Activated T-cell treated with anti-CD3 and anti-CD28 coated beads for 48 hours (primary cell): ENCODE measurements around the gene STAT5A.
"Not testable (repeated sequence)": the region's sequence is repeated elsewhere in the genome, so short reads cannot be mapped to it uniquely, and the experiment has no call there.

Experiments used
- DNase-seq: peaks from one replicate; pipeline ENCODE4 v3.0.0-alpha.2; 2020; ENCODE audit warnings: low read depth

The STAT5A gene

GRCh38 chr17:42308446-42308845 lies 20.1 kb downstream of the STAT5A start:
- no peak for DNase-seq

- no peak for DNase-seq
These were observed 20.8 kb downstream of the STAT5A start for GRCh38 chr17:42309142-42309541.

- no peak for DNase-seq
These were observed 21.9 kb downstream of the STAT5A start for GRCh38 chr17:42309986-42310786.

- DNase-seq, result no peak
These were observed 22.5 kb downstream of the STAT5A start for GRCh38 chr17:42310787-42311215.

- no peak for DNase-seq
These were observed 23.1 kb downstream of the STAT5A start for GRCh38 chr17:42311240-42312034.

GRCh38 chr17:42312035-42312284 lies 23.7 kb downstream of the STAT5A start:
- DNase-seq, result no peak

- peak; percentile 80 for DNase-seq
These were observed 24.2 kb downstream of the STAT5A start for GRCh38 chr17:42312285-42313130.

GRCh38 chr17:42313389-42313772 lies 25.1 kb downstream of the STAT5A start:
- DNase-seq, result no peak

GRCh38 chr17:42313773-42314566 lies 25.7 kb downstream of the STAT5A start:
- no peak for DNase-seq

- DNase-seq, result no peak
These were observed 27.3 kb downstream of the STAT5A start for GRCh38 chr17:42315402-42316156.

GRCh38 chr17:42316755-42317154 lies 28.5 kb downstream of the STAT5A start:
- no peak for DNase-seq

GRCh38 chr17:42317266-42317845 lies 29.1 kb downstream of the STAT5A start:
- DNase-seq, result no peak

GRCh38 chr17:42317967-42318366 lies 29.7 kb downstream of the STAT5A start:
- DNase-seq, result not testable (repeated sequence)

GRCh38 chr17:42321555-42321954 lies 33.3 kb downstream of the STAT5A start:
- no peak for DNase-seq

- DNase-seq, result peak; percentile 90
These were observed 34.3 kb downstream of the STAT5A start for GRCh38 chr17:42322382-42323267.

GRCh38 chr17:42323268-42323773 lies 35.0 kb downstream of the STAT5A start:
- no peak for DNase-seq

GRCh38 chr17:42325026-42325425 lies 36.7 kb downstream of the STAT5A start:
- no peak for DNase-seq

GRCh38 chr17:42329025-42329976 lies 41.0 kb downstream of the STAT5A start:
- DNase-seq, result no peak
